MM.1S (cell line): ENCODE measurements around the gene SCP2D1.

Source experiments
- DNase-seq: peaks from one replicate; pipeline ENCODE4 v3.0.0-alpha.2; 2015
- H2AFZ ChIP-seq: fragments of 300-600 bp; sonication (generic); 2 replicates; pipeline ENCODE4 v1.6.0; 2016; ENCODE audit warnings: antibody characterized with exemption, low read length
- H3F3A ChIP-seq: fragments of 300-600 bp; sonication (generic); 2 replicates; pipeline ENCODE4 v1.6.1; 2016; ENCODE audit warnings: mild to moderate bottlenecking, antibody characterized with exemption, low read length, moderate library complexity, mixed read lengths; ENCODE audit not compliant: insufficient read depth
- H3K27ac ChIP-seq: fragments of 300-600 bp; sonication (generic); 2 replicates; pipeline ENCODE4 v1.5.1; 2016; ENCODE audit warnings: mild to moderate bottlenecking, low read length
- H3K27me3 ChIP-seq: fragments of 300-600 bp; sonication (generic); replicated peaks from 2 replicates; pipeline ENCODE4 v1.6.0; 2016; ENCODE audit warnings: low read length; ENCODE audit not compliant: insufficient read depth
- H3K36me3 ChIP-seq: fragments of 300-600 bp; sonication (generic); replicated peaks from 2 replicates; pipeline ENCODE4 v1.6.1; 2016; ENCODE audit warnings: mild to moderate bottlenecking, low read length, mixed read lengths; ENCODE audit not compliant: insufficient read depth
- H3K4me1 ChIP-seq: fragments of 300-600 bp; sonication (generic); 2 replicates; pipeline ENCODE4 v1.6.1; 2016; ENCODE audit warnings: low read length, mixed read lengths
- H3K4me2 ChIP-seq: fragments of 300-600 bp; sonication (generic); 2 replicates; pipeline ENCODE4 v1.6.0; 2016; ENCODE audit warnings: low read depth, low read length
- H3K4me3 ChIP-seq: fragments of 300-600 bp; sonication (generic); 2 replicates; pipeline ENCODE4 v1.5.1; 2016; ENCODE audit warnings: low read length, mixed read lengths
- H3K79me2 ChIP-seq: fragments of 300-600 bp; sonication (generic); 2 replicates; pipeline ENCODE4 v1.6.1; 2016; ENCODE audit warnings: mixed run types, low read length, mixed read lengths
- H3K9ac ChIP-seq: fragments of 300-600 bp; sonication (generic); 2 replicates; pipeline ENCODE4 v1.6.1; 2016; ENCODE audit warnings: low read length, mixed read lengths
- H3K9me2 ChIP-seq: fragments of 300-600 bp; sonication (generic); replicated peaks from 2 replicates; pipeline ENCODE4 v1.6.1; 2016; ENCODE audit warnings: mild to moderate bottlenecking, low read length, mixed read lengths; ENCODE audit not compliant: insufficient read depth
- H3K9me3 ChIP-seq: fragments of 300-600 bp; sonication (generic); replicated peaks from 2 replicates; pipeline ENCODE4 v1.6.1; 2016; ENCODE audit warnings: mild to moderate bottlenecking, low read length, mixed read lengths; ENCODE audit not compliant: insufficient read depth
- H4K20me1 ChIP-seq: fragments of 300-600 bp; sonication (generic); 2 replicates; pipeline ENCODE4 v1.6.1; 2016; ENCODE audit warnings: mild to moderate bottlenecking, low read length, moderate library complexity, mixed read lengths; ENCODE audit not compliant: insufficient read depth
- CTCF ChIP-seq: fragments of 300-600 bp; sonication (generic); IDR thresholded peaks from 2 replicates; pipeline ENCODE4 v1.5.1; 2016; ENCODE audit warnings: antibody characterized with exemption, low read length, mixed read lengths
- EZH2 ChIP-seq: fragments of 300-600 bp; sonication (generic); optimal IDR thresholded peaks from 2 replicates; pipeline ENCODE3; 2017; ENCODE audit warnings: low read depth, mild to moderate bottlenecking, antibody characterized with exemption, low read length, mixed read lengths
- EZH2phosphoT487 ChIP-seq: fragments of 300-600 bp; sonication (generic); IDR thresholded peaks from 2 replicates; pipeline ENCODE4 v1.6.1; 2018; ENCODE audit warnings: antibody characterized with exemption, low read length

The SCP2D1 gene

GRCh38 chr20:18852318-18852717, 38.7 kb downstream of the SCP2D1 start:
- Histone ChIP-seq H3K9ac (no peak overlapping the region), H2AFZ (no peak overlapping the region), H3F3A (no peaks in the 10 kb centered on the region), H3K79me2 (no peaks in the 10 kb centered on the region), H3K9me3 (no peaks in the 10 kb centered on the region), H3K4me1 (no peaks in the 10 kb centered on the region), H3K4me3 (no peak overlapping the region), H3K9me2 (no peaks in the 10 kb centered on the region), H3K36me3 (no peaks in the 10 kb centered on the region), H4K20me1 (no peaks in the 10 kb centered on the region), H3K27me3 (no peaks in the 10 kb centered on the region), H3K4me2 (no peak overlapping the region), H3K27ac (no peak overlapping the region)
- DNase-seq = no peak
- TF ChIP-seq CTCF = no peak
- TF ChIP-seq EZH2phosphoT487 = no peak
- no peak for TF ChIP-seq EZH2

- Histone ChIP-seq H3K79me2 (no peaks in the 10 kb centered on the region), H3K36me3 (no peaks in the 10 kb centered on the region), H2AFZ (no peak overlapping the region), H3K9me3 (no peaks in the 10 kb centered on the region), H3K9me2 (no peaks in the 10 kb centered on the region), H3K4me3 (no peak overlapping the region), H3K27ac (no peak overlapping the region), H3F3A (no peaks in the 10 kb centered on the region), H3K4me1 (no peaks in the 10 kb centered on the region), H3K9ac (no peak overlapping the region), H3K27me3 (no peaks in the 10 kb centered on the region), H3K4me2 (no peak overlapping the region), H4K20me1 (no peaks in the 10 kb centered on the region)
- TF ChIP-seq EZH2phosphoT487 (no peak), EZH2 (no peak), CTCF (no peak)
- DNase-seq = no peak
Observed at GRCh38 chr20:18853216-18853615, 39.6 kb downstream of the SCP2D1 start.

GRCh38 chr20:18853946-18854646, 40.5 kb downstream of the SCP2D1 start:
- Histone ChIP-seq H2AFZ (no peak overlapping the region), H3K9me2 (no peaks in the 10 kb centered on the region), H3K9ac (no peak overlapping the region), H3K4me1 (no peaks in the 10 kb centered on the region), H4K20me1 (no peaks in the 10 kb centered on the region), H3K79me2 (no peaks in the 10 kb centered on the region), H3K27me3 (no peaks in the 10 kb centered on the region), H3K4me3 (no peak overlapping the region), H3K4me2 (no peak overlapping the region), H3K9me3 (no peaks in the 10 kb centered on the region), H3K27ac (no peak overlapping the region), H3F3A (no peaks in the 10 kb centered on the region), H3K36me3 (no peaks in the 10 kb centered on the region)
- no peak for DNase-seq
- TF ChIP-seq EZH2 (no peak), CTCF (no peak), EZH2phosphoT487 (no peak)
